Naive thymus-derived CD4-positive, alpha-beta T cell (primary cell): ENCODE results near the gene SERPINB11. TPM values are rescaled to one million over a fixed set of nuclear protein-coding genes. Genes with fewer than 3 reads are reported as not detected.

Experiments used
- ATAC-seq: fragments of 150-1000 bp; cut with Tn5 transposase; 2 replicates; pipeline ENCODE4 v1.10.0; 2021; ENCODE audit warnings: mild to moderate bottlenecking, moderate library complexity
- CTCF ChIA-PET: fragments of 350-600 bp; sonication (Branson Sonifier 250); formaldehyde crosslinking; loops from one replicate; lab custom pipeline; 2021; ENCODE audit warnings: antibody characterized with exemption; lab: Charles Lee
- POLR2A ChIA-PET: fragments of 350-600 bp; sonication (Branson Sonifier 250); formaldehyde crosslinking; loops from one replicate; lab custom pipeline; 2021; ENCODE audit warnings: antibody characterized with exemption, inconsistent platforms; lab: Charles Lee
- DNase-seq, 9 donors: peaks; one replicate each; pipeline versions ENCODE4 v3.0.0 to v3.0.0-alpha.2; 2020 to 2022; ENCODE audit warnings: mixed read lengths in 1 of 9
- H3K27ac ChIP-seq: one replicate; pipeline ENCODE4 v1.7.0; 2013; ENCODE audit warnings: mild to moderate bottlenecking, low read depth, low read length, moderate library complexity
- H3K27me3 ChIP-seq, 2 donors: one replicate each; pipeline ENCODE4 v1.7.0; 2013; ENCODE audit warnings: low read length in 2 of 2, mild to moderate bottlenecking in 2 of 2, moderate library complexity in 2 of 2; ENCODE audit not compliant: control insufficient read depth in 2 of 2, insufficient read depth in 2 of 2
- H3K36me3 ChIP-seq, 3 experiments: 1 replicate in 2 of 3; 2 replicates in 1 of 3; pipeline ENCODE4 v1.7.0; 2013; ENCODE audit warnings: low read length in 3 of 3, mild to moderate bottlenecking in 3 of 3, moderate library complexity in 1 of 3; ENCODE audit not compliant: insufficient read depth in 3 of 3, control insufficient read depth in 2 of 3
- H3K4me1 ChIP-seq, 2 donors: one replicate each; pipeline ENCODE4 v1.7.0; 2013; ENCODE audit warnings: low read length in 2 of 2, mild to moderate bottlenecking in 2 of 2, moderate library complexity in 1 of 2; ENCODE audit not compliant: control insufficient read depth in 2 of 2, insufficient read depth in 2 of 2
- H3K4me3 ChIP-seq: 2 replicates; pipeline ENCODE4 v1.7.0; 2013; ENCODE audit warnings: mild to moderate bottlenecking, low read length
- H3K9me3 ChIP-seq, 3 experiments: 1 replicate in 2 of 3; 2 replicates in 1 of 3; pipeline ENCODE4 v1.7.0; 2013; ENCODE audit warnings: low read length in 3 of 3; ENCODE audit not compliant: control insufficient read depth in 2 of 3
- H3K27ac Mint-ChIP-seq, 9 donors: one replicate each; pipeline ENCODE4 v1.8.0; 2020 to 2022; ENCODE audit warnings: mixed read lengths in 9 of 9, mild to moderate bottlenecking in 8 of 9, moderate library complexity in 5 of 9, inconsistent platforms in 2 of 9
- H3K27me3 Mint-ChIP-seq, 5 donors: one replicate each; pipeline ENCODE4 v1.8.0; 2021 to 2022; ENCODE audit warnings: mixed read lengths in 5 of 5, mild to moderate bottlenecking in 1 of 5
- H3K36me3 Mint-ChIP-seq, 5 donors: one replicate each; pipeline ENCODE4 v1.8.0; 2020 to 2022; ENCODE audit warnings: mixed read lengths in 5 of 5, mild to moderate bottlenecking in 3 of 5, inconsistent platforms in 1 of 5
- H3K4me1 Mint-ChIP-seq, 7 donors: one replicate each; pipeline ENCODE4 v1.8.0; 2020 to 2022; ENCODE audit warnings: mixed read lengths in 7 of 7, mild to moderate bottlenecking in 3 of 7, inconsistent platforms in 1 of 7
- H3K4me3 Mint-ChIP-seq, 10 donors: one replicate each; pipeline ENCODE4 v1.8.0; 2020 to 2022; ENCODE audit warnings: mild to moderate bottlenecking in 10 of 10, mixed read lengths in 10 of 10, moderate library complexity in 6 of 10, inconsistent platforms in 2 of 10
- H3K9me3 Mint-ChIP-seq, 11 donors: one replicate each; pipeline ENCODE4 v1.8.0; 2020 to 2022; ENCODE audit warnings: mixed read lengths in 11 of 11, mild to moderate bottlenecking in 4 of 11, inconsistent platforms in 1 of 11, moderate library complexity in 1 of 11
- intact Hi-C, 2 donors: fragments of 100-400 bp; cut with micrococcal nuclease; formaldehyde crosslinking; loops; one replicate each; pipeline ENCODE4 v1.15.1; 2023
- polyA plus RNA-seq, 2 donors: library from polyadenylated mRNA; unstranded; fragments of 300-500 nt; fragmentation: Illumina TruSeq; gene quantifications; one replicate each; pipeline ENCODE4 v1.2.3, GENCODE V29; 2021
- total RNA-seq, 6 experiments: library from RNA in 5 of 6; stranded (reverse) in 5 of 6; gene quantifications; 1 replicate in 5 of 6; 2 replicates in 1 of 6; pipeline ENCODE4 v1.2.3 and lab custom pipeline; 2021 to 2026

Gene SERPINB11
- total and polyA plus RNA-seq, 7 experiments from 2014 or later = not detected

DNA sequence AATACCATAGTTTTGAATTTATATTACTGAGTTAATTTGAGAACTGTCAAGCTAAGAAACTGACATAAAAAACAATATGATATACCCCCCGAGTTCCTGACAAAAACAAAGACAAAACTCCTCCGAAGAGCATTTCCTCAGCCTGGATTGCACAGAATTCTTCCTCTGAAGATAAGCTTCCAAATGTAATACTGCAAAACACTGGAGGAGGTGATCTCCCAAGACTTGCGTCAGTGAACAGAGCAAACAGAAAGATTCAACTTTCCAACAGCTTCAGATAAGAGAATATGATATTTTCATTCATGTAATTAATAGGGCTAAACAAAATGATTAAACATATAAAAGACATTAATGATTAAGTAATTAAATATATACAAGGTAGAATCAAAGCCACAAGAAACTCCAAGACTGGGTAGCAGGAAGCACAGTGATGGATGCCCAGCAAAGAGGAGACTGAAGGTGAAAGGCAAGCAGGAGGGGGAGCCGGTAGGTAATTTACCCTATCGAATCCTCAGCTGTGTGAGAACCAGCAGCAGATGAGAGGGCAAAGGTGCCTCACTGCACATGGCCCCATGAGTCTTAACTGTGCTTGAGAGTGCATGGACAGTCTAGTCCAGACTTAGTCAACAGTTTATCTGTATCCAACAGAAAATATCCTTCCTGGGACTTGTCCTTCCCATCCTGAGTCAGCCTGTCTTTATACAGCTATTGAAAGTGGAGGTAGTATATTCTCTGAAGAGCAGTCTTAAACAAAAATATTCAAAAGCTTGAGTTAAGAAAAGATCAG lies 22.7 kb upstream of the SERPINB11 start:
- no peaks in the 10 kb centered on the region for H3K4me1 ChIP-seq
- Mint-ChIP-seq H3K9me3 (peaks cover 0 to 4% (median 0%) of the 10 kb centered on the region in 11 donors), H3K27ac (no peak overlapping the region), H3K4me1 (peaks cover 0 to 2% (median 0%) of the 10 kb centered on the region in 7 donors), H3K4me3 (no peak overlapping the region), H3K27me3 (peaks cover 2 to 15% (median 6%) of the 10 kb centered on the region in 5 donors), H3K36me3 (no peaks in the 10 kb centered on the region)
- no peaks in the 10 kb centered on the region for H3K9me3 ChIP-seq
- POLR2A ChIA-PET = no interaction called here
- no peaks in the 10 kb centered on the region for H3K27me3 ChIP-seq
- CTCF ChIA-PET = no interaction called here
- intact Hi-C loops = loop anchor here in 1 of 2 donors (5.0 kb wide), 1 partner anchor 163 kb away; no protein-coding TSS in a partner anchor
- no peak for ATAC-seq
- DNase-seq = no peak
- no peaks in the 10 kb centered on the region for H3K36me3 ChIP-seq
- no peak overlapping the region for H3K27ac ChIP-seq
- no peak overlapping the region for H3K4me3 ChIP-seq

DNA sequence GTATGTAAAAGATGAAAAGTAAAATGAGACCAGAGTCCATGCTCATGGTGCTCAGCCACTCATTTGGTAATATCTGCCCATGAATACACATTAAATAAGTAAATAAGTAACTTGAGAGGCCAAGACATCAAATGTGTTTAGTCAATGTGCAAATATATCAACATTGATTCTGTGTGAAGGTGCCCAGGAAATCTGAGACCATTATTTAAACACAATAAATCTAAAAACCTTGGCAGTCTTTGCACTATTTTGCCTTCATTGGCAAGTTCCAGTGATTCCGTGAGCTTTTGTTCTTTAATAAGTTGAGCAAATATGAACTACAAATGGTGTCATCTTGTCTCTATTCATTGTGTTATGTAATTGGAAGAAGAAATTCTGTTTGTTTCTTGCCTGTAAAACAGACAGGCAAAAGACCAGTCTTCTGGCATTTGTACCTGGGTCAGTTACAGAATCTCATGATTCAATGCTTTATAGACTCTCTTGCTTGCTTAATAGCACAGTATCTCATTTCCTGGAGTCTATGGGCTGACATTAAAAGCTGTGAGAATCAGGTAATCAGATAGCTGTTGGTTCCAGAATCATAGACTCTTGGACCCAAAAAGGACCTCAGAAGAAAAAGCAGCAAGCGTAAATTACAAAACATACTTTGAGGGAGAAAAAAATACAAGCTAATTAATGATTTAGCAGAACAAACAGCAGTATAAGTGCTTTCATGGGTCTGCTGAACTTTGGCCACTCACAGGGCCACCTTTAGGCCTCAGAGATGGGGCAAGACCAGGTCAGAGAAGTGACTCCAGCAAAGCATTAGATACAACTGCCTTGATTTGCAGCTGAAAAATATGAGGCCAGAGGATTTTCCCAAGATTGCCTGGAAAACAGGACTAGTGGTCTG lies 21.1 kb upstream of the SERPINB11 start:
- peaks cover 2 to 18% (median 6%) of the 10 kb centered on the region in 5 donors for H3K27me3 Mint-ChIP-seq
- intact Hi-C loops = no loop called here
- CTCF ChIA-PET = no interaction called here
- Histone ChIP-seq H3K4me3 (no peak overlapping the region), H3K27ac (no peak overlapping the region), H3K27me3 (no peaks in the 10 kb centered on the region), H3K4me1 (no peaks in the 10 kb centered on the region), H3K9me3 (no peaks in the 10 kb centered on the region), H3K36me3 (no peaks in the 10 kb centered on the region)
- peaks cover 0 to 4% (median 0%) of the 10 kb centered on the region in 11 donors for H3K9me3 Mint-ChIP-seq
- ATAC-seq (no peak), DNase-seq (no peak)
- H3K4me1 Mint-ChIP-seq = peaks cover 0 to 2% (median 0%) of the 10 kb centered on the region in 7 donors
- no peak overlapping the region for H3K27ac Mint-ChIP-seq
- no peak overlapping the region for H3K4me3 Mint-ChIP-seq
- POLR2A ChIA-PET = no interaction called here
- no peaks in the 10 kb centered on the region for H3K36me3 Mint-ChIP-seq

DNA sequence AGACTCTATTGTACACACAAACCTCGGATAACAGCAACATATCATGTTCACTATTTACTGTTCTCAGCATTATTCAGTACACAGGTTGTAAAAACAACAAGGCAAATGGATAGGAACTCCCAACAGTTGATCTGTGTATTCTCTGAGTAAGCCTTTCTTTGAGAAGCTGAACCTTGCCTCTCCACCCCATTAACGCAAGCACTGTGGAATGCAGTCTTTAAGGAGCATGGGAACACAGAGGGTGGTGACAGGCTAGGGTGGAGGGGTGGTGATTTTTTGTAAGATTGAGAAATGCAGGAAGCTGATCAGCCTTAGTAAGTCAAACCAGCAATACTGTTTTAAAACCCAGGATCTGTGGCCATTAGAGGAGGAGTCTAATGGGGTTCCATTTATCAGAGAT lies 19.6 kb upstream of the SERPINB11 start:
- no peak for ATAC-seq
- Histone ChIP-seq H3K27ac (no peak overlapping the region), H3K36me3 (no peaks in the 10 kb centered on the region), H3K4me3 (no peak overlapping the region), H3K4me1 (no peaks in the 10 kb centered on the region), H3K9me3 (no peaks in the 10 kb centered on the region), H3K27me3 (no peaks in the 10 kb centered on the region)
- Mint-ChIP-seq H3K36me3 (no peaks in the 10 kb centered on the region), H3K27ac (no peak overlapping the region), H3K4me3 (no peak overlapping the region), H3K4me1 (peaks cover 0 to under 1% (median 0%) of the 10 kb centered on the region in 7 donors), H3K27me3 (peaks cover 2 to 21% (median 6%) of the 10 kb centered on the region in 5 donors), H3K9me3 (peaks cover 0 to 4% (median 0%) of the 10 kb centered on the region in 11 donors)
- POLR2A ChIA-PET = no interaction called here
- CTCF ChIA-PET = no interaction called here
- intact Hi-C loops = no loop called here
- DNase-seq = no peak

DNA sequence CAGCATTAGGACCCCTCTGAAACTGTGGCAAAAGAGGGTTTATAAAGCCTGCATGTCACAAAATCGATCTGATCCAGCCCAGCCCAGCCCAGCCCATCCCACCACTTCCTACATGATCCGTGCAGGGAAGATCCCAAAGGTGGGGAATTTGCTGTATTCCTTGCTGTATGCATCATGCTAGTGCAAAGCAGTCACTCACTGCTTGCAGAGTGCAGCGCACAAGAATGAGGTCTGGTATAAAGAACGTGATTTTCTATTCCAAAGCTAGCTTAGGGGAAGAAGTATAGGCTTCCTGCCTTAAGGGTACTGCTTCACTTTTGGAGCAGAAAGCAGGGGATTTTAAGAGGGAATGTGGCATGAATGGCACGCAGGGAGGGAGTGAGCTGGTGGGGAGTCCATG lies 18.9 kb upstream of the SERPINB11 start:
- H3K27me3 Mint-ChIP-seq = peaks cover 2 to 21% (median 6%) of the 10 kb centered on the region in 5 donors
- DNase-seq (no peak), ATAC-seq (no peak)
- POLR2A ChIA-PET = no interaction called here
- Histone ChIP-seq H3K9me3 (no peaks in the 10 kb centered on the region), H3K27ac (no peak overlapping the region), H3K36me3 (no peaks in the 10 kb centered on the region), H3K27me3 (no peaks in the 10 kb centered on the region), H3K4me1 (no peaks in the 10 kb centered on the region), H3K4me3 (no peak overlapping the region)
- no peak overlapping the region for H3K4me3 Mint-ChIP-seq
- CTCF ChIA-PET = no interaction called here
- H3K36me3 Mint-ChIP-seq = no peaks in the 10 kb centered on the region
- intact Hi-C loops = no loop called here
- H3K27ac Mint-ChIP-seq = no peak overlapping the region
- no peaks in the 10 kb centered on the region for H3K4me1 Mint-ChIP-seq
- peaks cover 0 to 4% (median 0%) of the 10 kb centered on the region in 11 donors for H3K9me3 Mint-ChIP-seq

DNA sequence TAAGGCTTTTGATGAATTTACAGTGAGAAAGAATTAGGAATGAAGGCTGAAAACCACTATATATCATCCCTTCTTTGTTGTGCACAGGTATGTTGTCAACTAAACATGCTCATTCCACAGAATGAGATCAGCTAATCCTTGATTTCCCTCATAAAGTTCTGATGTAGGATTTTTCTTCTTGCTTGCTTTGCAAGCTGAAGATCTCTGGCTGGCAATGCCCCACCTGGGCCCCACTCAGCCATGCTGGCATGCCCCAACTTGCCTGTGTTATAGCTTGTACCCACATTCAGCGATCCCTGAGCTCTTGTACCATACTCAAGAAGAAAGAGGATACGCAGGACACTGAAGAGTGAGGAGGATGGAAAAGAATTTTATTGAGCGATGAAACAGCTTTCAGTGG lies 18.0 kb upstream of the SERPINB11 start:
- CTCF ChIA-PET = no interaction called here
- Mint-ChIP-seq H3K9me3 (peaks cover 0 to 11% (median 1%) of the 10 kb centered on the region in 11 donors), H3K27ac (no peak overlapping the region), H3K27me3 (peaks cover 2 to 26% (median 6%) of the 10 kb centered on the region in 5 donors), H3K4me1 (no peaks in the 10 kb centered on the region), H3K36me3 (peaks cover 0 to 4% (median 0%) of the 10 kb centered on the region in 5 donors), H3K4me3 (no peak overlapping the region)
- no peaks in the 10 kb centered on the region for H3K4me1 ChIP-seq
- no peaks in the 10 kb centered on the region for H3K9me3 ChIP-seq
- POLR2A ChIA-PET = no interaction called here
- H3K27me3 ChIP-seq = no peaks in the 10 kb centered on the region
- DNase-seq (no peak), ATAC-seq (no peak)
- no peak overlapping the region for H3K4me3 ChIP-seq
- intact Hi-C loops = no loop called here
- H3K36me3 ChIP-seq = no peaks in the 10 kb centered on the region
- no peak overlapping the region for H3K27ac ChIP-seq

DNA sequence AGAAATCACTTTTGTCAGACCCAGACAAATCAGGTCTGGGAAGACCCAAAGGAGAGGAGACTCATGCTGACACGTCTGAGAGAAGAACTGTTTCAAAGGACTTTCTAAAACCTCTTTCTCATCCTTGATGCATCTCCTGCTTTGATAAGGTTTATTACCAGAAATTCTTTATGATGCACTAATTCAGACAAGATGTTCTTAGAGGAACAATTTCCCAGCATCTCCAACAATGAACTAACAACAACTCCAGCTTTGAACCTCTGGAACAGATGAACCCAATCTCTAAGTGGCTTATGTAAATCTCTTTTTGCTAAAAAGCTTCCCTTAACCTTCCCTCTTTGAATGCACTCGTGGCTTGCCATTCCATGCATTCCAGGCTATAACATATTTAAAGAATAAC lies 15.9 kb upstream of the SERPINB11 start:
- H3K9me3 Mint-ChIP-seq = peaks cover 0 to 25% (median 6%) of the 10 kb centered on the region in 11 donors
- peaks cover 2 to 26% (median 6%) of the 10 kb centered on the region in 5 donors for H3K27me3 Mint-ChIP-seq
- H3K4me3 Mint-ChIP-seq = no peak overlapping the region
- DNase-seq (no peak), ATAC-seq (no peak)
- Histone ChIP-seq H3K9me3 (no peaks in the 10 kb centered on the region), H3K27me3 (no peaks in the 10 kb centered on the region), H3K36me3 (no peaks in the 10 kb centered on the region), H3K4me1 (no peaks in the 10 kb centered on the region), H3K27ac (no peak overlapping the region), H3K4me3 (no peak overlapping the region)
- no peak overlapping the region for H3K27ac Mint-ChIP-seq
- ChIA-PET CTCF (no interaction called here), POLR2A (no interaction called here)
- H3K36me3 Mint-ChIP-seq = peaks cover 0 to 9% (median 0%) of the 10 kb centered on the region in 5 donors
- H3K4me1 Mint-ChIP-seq = no peaks in the 10 kb centered on the region
- intact Hi-C loops = no loop called here
